Kidney capillary endothelial cell (primary cell): ENCODE measurements around the gene MICAL1.

Source experiments
- DNase-seq: peaks from one replicate; pipeline ENCODE4 v3.0.0-alpha.2; 2018; ENCODE audit warnings: low spot score

Gene MICAL1

DNA sequence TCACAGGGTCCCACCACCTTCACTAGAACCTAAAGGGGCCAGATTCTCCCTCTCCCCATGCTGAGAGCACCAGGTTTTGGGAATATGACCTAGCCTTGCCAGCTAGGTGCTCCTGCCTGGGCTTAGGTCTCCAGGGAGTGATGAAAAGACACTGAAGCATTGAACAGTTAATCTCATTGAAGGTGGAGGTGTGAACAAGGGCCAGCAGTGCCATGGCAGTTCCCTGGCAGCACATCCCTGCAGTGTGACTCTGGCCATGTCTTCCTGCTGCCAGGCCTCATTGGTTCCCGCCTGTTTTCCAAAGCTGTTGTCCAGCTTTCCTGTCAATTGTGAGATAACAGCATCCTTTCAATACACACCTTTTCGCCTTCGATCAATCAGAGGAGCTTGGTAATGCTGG is 26.1 kb downstream of the MICAL1 start:
- no peak for DNase-seq

DNA sequence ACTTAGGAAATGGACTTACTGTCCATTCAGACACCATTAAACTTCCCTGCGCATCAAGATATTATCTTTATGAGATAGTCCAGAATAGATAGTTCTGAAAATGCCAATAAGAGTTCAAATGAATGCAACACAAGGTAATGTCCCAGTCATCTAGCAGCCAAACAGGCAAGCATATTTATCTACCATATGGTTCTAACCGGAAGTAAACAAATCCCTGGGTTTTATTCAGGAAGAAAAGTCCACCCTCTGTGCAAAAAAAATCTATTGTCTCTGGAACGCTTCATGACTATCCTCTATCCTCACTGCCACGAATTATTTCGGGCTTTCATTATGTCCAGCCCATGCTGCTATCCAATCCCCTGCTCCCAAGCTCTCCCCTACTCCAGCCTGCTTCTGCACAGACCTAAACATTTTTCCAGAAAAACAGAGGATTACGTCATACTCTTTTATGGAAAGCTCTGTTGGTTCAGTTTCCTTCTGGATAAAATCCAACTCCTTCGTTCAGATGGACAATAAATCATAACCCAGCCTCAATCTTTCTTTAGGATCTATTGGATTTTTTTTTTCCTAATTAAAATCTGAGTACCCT is 26.6 kb downstream of the MICAL1 start:
- DNase-seq = peak; percentile 47

DNA sequence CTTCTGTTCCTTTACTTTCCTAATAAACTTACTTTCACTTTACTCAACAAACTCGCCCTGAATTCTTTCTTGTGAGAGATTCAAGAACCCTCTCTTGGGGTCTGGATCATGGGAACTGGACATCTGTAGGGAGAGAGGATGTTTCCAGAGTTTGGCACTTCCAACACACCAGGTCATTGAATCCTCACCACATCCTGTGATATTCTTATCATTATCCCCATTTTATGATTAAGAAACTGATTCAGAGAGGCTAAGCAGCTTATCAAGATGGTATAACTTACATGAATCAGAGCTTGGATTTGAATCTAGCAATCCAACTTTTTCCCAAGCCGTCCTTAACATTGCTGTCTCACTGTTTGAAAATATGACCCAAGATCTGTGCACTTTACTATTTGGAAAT is 30.6 kb downstream of the MICAL1 start:
- DNase-seq = no peak

DNA sequence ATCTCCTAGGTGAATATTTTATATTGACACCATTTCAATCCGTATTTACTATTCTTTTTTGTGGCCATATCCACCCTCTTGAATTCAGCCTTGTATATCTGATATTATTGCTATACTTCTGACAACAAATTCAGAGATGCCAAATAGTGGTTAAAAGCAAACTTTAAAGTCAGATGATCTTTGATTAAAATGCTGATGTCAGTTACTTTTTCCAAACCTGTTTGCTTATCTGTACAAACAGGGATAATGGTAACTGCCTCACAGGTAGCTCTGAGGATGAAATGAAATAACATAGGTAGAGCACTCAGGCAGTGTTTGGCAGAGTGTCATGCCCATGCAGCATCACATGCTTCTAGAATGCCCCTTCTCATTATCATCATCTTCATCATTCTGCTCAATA is 34.4 kb downstream of the MICAL1 start:
- no peak for DNase-seq

DNA sequence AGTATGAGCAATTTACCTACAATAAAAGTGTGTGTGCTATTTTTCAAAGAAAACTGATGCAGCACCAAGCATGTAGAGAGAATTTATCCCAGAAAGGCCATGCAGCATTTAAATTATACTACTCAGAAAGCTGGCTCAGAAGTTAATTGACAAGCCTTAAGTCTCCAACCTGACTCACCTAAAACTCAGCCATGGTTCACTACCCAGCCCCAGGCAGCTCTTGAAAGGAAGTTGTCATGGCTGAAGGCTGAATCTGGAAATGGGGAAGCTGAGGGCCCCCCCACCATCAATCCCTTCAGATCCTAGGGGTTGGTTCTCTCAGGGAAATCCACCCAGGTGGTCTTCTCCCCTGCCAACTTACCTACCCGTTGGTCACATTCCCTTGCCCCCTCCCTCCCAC is 34.8 kb downstream of the MICAL1 start:
- DNase-seq = no peak

DNA sequence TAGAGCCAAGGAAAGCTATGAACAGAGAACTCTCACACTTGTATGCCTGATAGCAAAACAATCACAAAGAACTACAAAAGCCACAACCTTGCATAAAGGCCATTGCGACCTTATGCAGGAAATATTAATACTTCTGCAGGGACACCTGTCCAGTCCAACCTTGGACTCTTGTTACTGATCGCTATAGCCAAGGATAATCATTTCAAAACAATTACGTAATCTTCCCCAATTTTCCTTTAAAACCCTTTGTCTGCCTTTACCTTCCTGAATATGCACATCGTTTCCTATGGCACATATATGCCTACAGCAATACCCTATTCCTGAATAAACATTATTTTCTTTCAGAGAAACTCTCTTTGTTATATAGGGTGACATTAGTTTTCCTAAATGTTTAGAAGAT is 37.9 kb downstream of the MICAL1 start:
- DNase-seq = no peak

DNA sequence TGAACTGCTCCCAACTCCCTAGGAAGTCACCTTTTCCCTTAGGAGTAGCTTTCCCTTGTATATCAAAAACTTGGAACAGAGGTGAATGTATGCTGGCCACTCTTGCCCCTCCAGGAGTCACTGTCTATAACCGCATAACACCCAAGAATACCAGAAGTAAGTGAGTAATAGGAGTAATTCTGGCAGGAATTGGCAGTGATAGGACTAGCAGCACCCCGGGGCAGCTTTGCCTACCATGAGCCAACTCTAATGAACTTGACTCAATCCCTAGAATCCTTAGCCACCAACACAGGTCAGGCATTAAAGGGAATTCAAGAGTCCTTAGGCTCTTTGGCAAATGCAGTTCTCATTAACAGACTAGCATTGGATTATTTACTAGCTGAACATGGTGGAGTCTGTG is 44.5 kb downstream of the MICAL1 start:
- no peak for DNase-seq

DNA sequence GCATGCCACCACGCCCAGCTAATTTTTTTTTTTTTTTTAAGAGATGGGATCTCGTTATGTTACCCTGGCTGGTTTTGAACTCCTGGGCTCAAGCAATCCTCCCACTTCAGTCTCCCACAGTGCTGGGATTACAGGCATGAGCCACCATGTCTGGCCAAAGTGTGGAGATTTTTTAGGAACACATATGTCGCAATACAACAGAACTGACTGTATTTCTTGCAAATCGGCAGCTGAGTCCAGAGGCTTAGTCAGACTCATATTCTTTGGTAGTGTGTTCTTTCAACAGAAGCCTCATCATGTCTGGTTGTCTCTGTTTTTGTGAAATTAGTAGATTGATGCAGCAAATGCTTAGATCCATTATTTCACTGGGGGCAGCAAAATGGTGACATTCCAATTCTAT is 49.4 kb downstream of the MICAL1 start:
- DNase-seq = no peak

DNA sequence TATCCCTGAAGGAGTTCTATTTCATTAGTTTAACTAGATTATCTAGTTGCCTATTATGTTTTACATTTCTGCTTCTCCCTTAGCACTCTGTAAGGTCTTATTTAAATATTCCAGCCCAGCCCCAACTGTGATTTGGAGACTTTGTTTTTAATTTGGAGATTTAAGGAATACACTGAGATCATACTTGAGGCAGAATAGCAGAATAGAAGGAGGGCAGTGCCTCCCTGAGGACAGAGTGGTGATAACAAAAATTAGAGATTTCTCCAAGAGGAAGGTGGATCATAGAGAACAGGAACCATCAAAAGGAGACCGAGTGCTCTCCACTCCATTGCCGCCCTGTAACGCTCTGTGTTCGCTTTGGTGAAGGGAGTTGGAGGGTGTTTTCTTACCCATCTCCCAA is 58.6 kb downstream of the MICAL1 start:
- no peak for DNase-seq

DNA sequence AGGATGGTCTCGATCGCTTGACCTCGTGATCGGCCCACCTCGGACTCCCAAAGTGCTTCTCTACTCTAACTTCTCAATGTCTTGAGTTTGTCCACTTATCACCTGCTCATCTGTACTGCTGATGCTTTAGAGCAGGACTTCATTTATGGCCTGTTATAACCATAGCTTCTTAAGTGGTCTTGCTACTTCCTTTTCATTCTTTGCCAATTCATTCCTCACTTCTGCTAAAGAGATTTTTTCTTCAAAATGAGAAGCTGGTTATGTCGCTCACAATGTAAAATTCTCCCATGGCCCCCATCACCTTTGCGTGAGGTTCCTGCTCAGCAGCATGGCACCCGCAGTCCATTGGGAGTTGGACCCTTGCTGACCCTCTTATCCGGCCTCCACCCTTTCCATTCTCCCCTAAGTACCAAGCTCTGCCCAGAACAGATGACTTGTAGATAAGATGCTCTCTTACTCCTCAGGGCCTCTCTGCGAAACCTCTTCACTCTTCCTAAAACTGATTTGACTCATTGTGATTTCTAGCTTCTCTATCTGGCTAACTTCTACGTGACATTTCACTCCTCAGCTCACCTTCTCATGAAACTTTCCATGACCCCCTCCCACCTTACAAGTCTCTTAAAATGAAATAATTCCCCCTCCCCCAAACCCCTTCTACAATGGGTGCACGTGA is 59.4 kb downstream of the MICAL1 start:
- DNase-seq = no peak
